GM21717 (cell line): ENCODE results near the gene KDM4F.

Source experiments
- ATAC-seq: cut with Tn5 transposase; IDR thresholded peaks from one replicate; pipeline ENCODE4 v1.9.1; 2021; ENCODE audit warnings: mild to moderate bottlenecking, moderate library complexity; ENCODE audit not compliant: unreplicated experiment

KDM4F gene

GRCh38 chr11:95089620-95090542, 40.7 kb downstream of the KDM4F start, which contains the start of gene ENDOD1:
ENDOD1 (plus strand) TSS chr11:95089846; CDS start chr11:95089928, 82 bp downstream.
- peak; percentile 89 for ATAC-seq

GRCh38 chr11:95091663-95092180, 42.5 kb downstream of the KDM4F start:
- no peak for ATAC-seq

GRCh38 chr11:95092549-95093324, 43.5 kb downstream of the KDM4F start:
- no peak for ATAC-seq

- ATAC-seq, result peak; percentile 18
Observed at GRCh38 chr11:95093548-95093947, 44.3 kb downstream of the KDM4F start.

- ATAC-seq, result peak; percentile 79
Observed at GRCh38 chr11:95095858-95096587, 46.8 kb downstream of the KDM4F start.

- no peak for ATAC-seq
Observed at GRCh38 chr11:95097209-95097608, 48.0 kb downstream of the KDM4F start.

- no peak for ATAC-seq
Observed at GRCh38 chr11:95098826-95099225, 49.6 kb downstream of the KDM4F start.

GRCh38 chr11:95100191-95100648, 51.0 kb downstream of the KDM4F start:
- ATAC-seq, result no peak
